BLaER1 (cell line): ENCODE measurements around the gene COMTD1.

Experiments used
- H3K27ac ChIP-seq: shearing (Covaris generic); formaldehyde crosslinking; 2 replicates; pipeline ENCODE4 v1.8.1; 2022
- H3K27me3 ChIP-seq: shearing (Covaris generic); formaldehyde crosslinking; 2 replicates; pipeline ENCODE4 v1.8.1; 2022
- H3K36me3 ChIP-seq: shearing (Covaris generic); formaldehyde crosslinking; 2 replicates; pipeline ENCODE4 v1.8.1; 2022
- H3K4me1 ChIP-seq: shearing (Covaris generic); formaldehyde crosslinking; 2 replicates; pipeline ENCODE4 v1.8.1; 2022
- H3K4me2 ChIP-seq: shearing (Covaris generic); formaldehyde crosslinking; 2 replicates; pipeline ENCODE4 v1.8.1; 2022
- H3K4me3 ChIP-seq: shearing (Covaris generic); formaldehyde crosslinking; 2 replicates; pipeline ENCODE4 v1.8.1; 2022
- H3K9ac ChIP-seq: shearing (Covaris generic); formaldehyde crosslinking; 2 replicates; pipeline ENCODE4 v1.8.1; 2022
- H3K9me3 ChIP-seq: shearing (Covaris generic); formaldehyde crosslinking; 2 replicates; pipeline ENCODE4 v1.8.1; 2022
- H4K20me1 ChIP-seq: shearing (Covaris generic); formaldehyde crosslinking; 2 replicates; pipeline ENCODE4 v1.8.1; 2022
- Cebpa-rat ChIP-seq: shearing (Covaris generic); IDR thresholded peaks from 2 replicates; pipeline ENCODE4 v1.8.1; 2022

The COMTD1 gene

DNA sequence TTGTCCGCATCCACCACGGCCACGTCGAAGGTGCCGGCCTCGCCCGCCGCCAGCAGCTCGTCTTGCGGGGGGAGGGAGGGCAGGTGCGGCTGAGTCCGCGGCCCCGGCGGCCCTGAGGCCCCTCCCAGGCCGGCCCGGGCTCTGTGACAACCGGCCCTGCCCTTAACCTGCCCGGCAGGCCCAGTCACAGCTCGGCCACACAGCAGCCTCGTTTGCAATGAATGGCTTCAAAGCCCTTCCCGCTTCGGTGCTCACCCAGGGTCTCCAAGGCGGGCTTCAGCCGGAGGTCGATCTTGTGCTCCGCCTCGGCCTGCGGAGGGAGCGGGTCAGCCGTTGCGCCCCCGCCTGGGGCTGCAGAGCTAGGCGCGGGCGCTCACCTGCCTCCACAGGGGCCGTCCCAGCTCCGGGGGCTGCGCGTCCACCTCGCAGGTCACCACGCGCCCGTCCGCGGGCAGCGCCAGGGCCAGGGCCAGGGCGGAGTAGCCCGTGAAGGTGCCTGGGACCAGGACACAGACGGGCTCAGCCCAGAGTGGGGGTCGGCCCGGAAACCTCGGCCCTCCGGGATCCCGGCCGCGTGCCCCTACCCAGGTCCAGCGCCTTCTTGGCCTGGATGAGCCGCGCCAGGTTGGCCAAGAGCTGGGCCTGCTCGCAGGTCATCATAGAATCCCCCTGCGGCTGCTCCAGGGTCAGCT is 928 bp downstream of the COMTD1 start:
- H3K4me2 ChIP-seq, result peak overlapping the region; percentile 100
- no peak for TF ChIP-seq Cebpa-rat
- peak overlapping the region; percentile 82 for H3K4me3 ChIP-seq
- peaks cover 39% of the 10 kb centered on the region for H4K20me1 ChIP-seq
- H3K9me3 ChIP-seq, result no peaks in the 10 kb centered on the region
- peak overlapping the region; percentile 82 for H3K9ac ChIP-seq
- H3K36me3 ChIP-seq, result peaks cover 35% of the 10 kb centered on the region
- H3K27me3 ChIP-seq, result no peaks in the 10 kb centered on the region
- H3K4me1 ChIP-seq, result peaks cover 30% of the 10 kb centered on the region
- H3K27ac ChIP-seq, result peak overlapping the region; percentile 76

DNA sequence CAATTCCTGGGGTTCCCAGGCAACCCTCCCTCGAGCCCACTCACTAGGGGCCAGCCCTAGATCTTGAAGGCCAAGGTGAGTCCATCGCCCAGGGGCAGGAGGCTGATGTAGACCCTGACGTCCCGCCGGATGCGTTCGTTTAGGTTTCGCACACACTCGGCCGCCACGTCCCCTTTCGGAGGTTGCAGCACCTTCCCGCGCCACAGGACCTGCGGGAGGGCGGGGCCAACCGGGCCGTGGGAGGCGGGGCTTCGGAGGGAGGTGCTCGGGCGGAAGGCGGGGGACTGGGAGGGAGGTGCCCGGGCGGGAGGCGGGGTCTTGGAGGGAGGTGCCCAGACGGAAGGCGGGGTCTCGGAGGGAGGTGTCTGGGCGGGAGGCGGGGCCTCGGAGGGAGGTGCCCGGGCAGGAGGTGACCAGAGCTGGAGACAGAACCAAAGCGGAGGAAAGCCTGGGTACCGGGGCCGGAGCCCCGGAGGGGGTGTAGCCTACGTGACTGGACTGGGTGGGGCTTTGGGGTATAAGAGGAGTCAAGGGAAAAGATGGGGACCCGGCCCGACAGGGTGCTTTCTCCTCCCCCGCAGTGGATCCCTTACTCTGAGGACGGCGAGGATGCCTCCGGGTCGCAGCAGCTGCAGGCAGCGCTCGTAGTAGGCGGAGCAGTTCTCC is 1.6 kb downstream of the COMTD1 start:
- peak overlapping the region; percentile 82 for H3K9ac ChIP-seq
- H3K27ac ChIP-seq, result peak overlapping the region; percentile 76
- no peaks in the 10 kb centered on the region for H3K9me3 ChIP-seq
- TF ChIP-seq Cebpa-rat, result no peak
- H3K27me3 ChIP-seq, result no peaks in the 10 kb centered on the region
- peaks cover 30% of the 10 kb centered on the region for H3K4me1 ChIP-seq
- peak overlapping the region; percentile 100 for H3K4me2 ChIP-seq
- peaks cover 46% of the 10 kb centered on the region for H4K20me1 ChIP-seq
- H3K36me3 ChIP-seq, result peaks cover 42% of the 10 kb centered on the region
- H3K4me3 ChIP-seq, result peak overlapping the region; percentile 82

DNA sequence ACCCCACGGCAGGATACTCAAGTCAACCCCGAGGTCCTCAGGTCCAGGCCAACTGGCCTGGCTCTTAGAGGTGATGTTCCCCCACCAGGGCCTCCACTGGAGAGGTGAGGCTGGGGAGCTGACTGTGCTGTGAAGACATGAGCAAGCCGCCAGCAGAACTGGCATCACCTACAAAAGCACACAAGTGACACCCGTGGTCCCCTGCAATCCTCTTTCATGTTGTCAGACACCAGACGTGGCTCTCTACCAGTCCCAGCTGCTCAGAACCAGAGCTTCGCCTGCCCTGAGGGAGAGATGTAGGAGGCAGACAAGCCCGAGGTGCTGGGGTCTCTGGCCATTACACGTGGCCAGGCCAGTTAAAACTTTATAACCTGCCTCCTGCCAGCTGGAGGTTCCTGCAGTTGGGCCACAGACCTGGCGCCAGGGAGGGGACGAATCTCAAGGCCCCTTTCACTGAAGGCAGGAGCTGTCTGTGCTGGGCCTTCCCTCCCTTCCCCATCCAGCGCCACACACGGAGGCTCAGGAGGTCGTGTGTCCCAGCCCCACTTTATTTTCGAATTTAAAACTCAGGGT is 2.2 kb downstream of the COMTD1 start:
- peak overlapping the region; percentile 82 for H3K4me3 ChIP-seq
- H3K27ac ChIP-seq, result peak overlapping the region; percentile 68
- no peaks in the 10 kb centered on the region for H3K27me3 ChIP-seq
- H3K4me2 ChIP-seq, result peak overlapping the region; percentile 100
- H3K36me3 ChIP-seq, result peaks cover 48% of the 10 kb centered on the region
- no peak for TF ChIP-seq Cebpa-rat
- H3K4me1 ChIP-seq, result peaks cover 30% of the 10 kb centered on the region
- H4K20me1 ChIP-seq, result peaks cover 52% of the 10 kb centered on the region
- H3K9me3 ChIP-seq, result no peaks in the 10 kb centered on the region
- peak overlapping the region; percentile 72; the same call in 1 of the 2 replicates for H3K9ac ChIP-seq

DNA sequence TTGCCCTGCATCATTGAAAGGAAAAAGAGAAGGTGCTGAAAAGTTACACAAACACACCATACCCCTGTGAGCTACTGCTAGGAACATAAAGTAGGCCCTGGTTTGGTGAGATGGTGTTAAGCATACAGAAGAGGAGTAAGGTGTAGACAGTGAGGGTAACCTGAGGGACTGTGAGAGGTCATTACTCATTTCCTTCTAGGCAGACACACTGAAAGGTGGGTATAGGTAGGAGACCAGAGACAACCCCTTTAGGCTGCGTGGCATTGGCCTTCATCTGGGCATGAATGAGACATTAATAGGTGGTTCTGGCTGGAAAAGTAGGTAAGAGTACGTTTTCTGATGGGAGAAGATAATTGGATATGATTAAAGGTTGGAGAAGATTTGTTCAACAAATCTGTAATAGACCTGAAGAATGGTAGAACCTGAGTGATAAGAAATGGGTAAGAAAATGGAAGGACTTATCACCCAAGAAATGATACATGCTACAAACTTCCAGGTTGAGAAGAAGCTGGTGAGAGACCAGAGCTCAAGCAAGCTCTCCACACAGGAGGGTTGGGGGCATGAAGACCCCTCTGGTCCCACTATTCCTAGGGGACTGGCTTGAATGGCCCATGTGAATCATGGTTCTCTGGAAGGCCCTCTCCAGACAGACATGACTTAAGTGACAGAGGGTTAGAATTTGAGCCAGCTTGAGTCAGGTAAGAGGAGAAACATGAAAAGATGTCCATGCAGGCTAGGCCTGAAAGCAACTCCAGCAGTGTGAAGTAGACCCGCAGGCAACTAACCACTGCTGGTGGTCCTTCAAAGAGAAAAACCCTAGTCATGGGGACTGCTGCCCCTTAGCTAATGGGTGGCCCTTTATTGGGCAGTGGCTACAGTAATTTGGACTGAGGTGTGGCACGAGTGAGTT is 3.8 kb downstream of the COMTD1 start:
- peaks cover 30% of the 10 kb centered on the region for H3K4me1 ChIP-seq
- no peak for TF ChIP-seq Cebpa-rat
- no peak overlapping the region for H3K4me3 ChIP-seq
- no peaks in the 10 kb centered on the region for H3K9me3 ChIP-seq
- no peak overlapping the region for H3K9ac ChIP-seq
- H3K4me2 ChIP-seq, result no peak overlapping the region
- H3K27me3 ChIP-seq, result no peaks in the 10 kb centered on the region
- H3K36me3 ChIP-seq, result peaks cover 64% of the 10 kb centered on the region
- H4K20me1 ChIP-seq, result peaks cover 68% of the 10 kb centered on the region
- H3K27ac ChIP-seq, result no peak overlapping the region

DNA sequence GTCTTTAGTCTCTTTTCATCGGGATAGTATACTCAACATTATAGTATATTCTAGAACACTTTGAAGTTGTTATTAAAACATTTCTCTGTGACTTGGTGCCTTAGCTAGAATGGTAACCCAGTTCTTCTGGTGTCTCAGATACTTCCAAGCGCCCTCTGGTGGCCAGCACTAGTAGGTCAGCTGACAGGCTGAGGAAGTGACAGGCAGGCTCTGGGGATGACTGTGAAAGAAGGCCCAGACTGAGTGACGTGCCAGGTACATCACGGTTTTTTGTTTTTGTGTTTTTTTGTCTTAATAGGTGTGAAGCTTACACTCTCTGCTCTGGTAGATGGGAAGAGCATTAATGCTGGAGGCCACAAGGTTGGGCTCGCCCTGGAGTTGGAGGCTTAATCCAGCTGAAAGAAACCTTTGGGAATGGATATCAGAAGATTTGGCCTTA is 5.1 kb downstream of the COMTD1 start:
- TF ChIP-seq Cebpa-rat, result no peak
- peaks cover 77% of the 10 kb centered on the region for H3K36me3 ChIP-seq
- no peak overlapping the region for H3K27ac ChIP-seq
- H3K27me3 ChIP-seq, result no peaks in the 10 kb centered on the region
- H3K4me3 ChIP-seq, result no peak overlapping the region
- H3K9ac ChIP-seq, result no peak overlapping the region
- peaks cover 22% of the 10 kb centered on the region for H3K4me1 ChIP-seq
- H3K4me2 ChIP-seq, result no peak overlapping the region
- H4K20me1 ChIP-seq, result peaks cover 81% of the 10 kb centered on the region
- no peaks in the 10 kb centered on the region for H3K9me3 ChIP-seq

DNA sequence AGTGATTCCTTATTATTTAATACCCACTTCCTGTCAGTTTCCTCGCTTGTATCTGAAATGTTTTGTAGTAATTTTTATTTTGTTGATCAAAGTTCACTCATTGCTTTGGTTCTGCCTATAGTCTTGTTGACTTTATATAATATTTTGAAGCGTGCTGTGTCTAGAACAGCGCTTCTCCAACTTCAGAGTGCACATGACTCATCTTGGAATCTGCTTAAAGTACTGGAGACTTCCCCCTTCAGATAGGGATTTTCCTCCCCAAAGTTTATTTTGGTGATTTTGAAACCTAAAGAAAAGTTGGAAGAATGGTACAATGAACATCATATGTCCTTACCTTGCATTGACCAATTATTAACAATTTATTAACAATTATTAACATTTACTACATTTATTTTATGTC is 5.8 kb downstream of the COMTD1 start:
- Histone ChIP-seq H3K27ac (no peak overlapping the region), H3K36me3 (peaks cover 83% of the 10 kb centered on the region), H3K9ac (no peak overlapping the region), H3K9me3 (no peaks in the 10 kb centered on the region), H4K20me1 (peaks cover 87% of the 10 kb centered on the region), H3K27me3 (no peaks in the 10 kb centered on the region), H3K4me2 (no peak overlapping the region), H3K4me1 (peaks cover 19% of the 10 kb centered on the region), H3K4me3 (no peak overlapping the region)
- no peak for TF ChIP-seq Cebpa-rat

DNA sequence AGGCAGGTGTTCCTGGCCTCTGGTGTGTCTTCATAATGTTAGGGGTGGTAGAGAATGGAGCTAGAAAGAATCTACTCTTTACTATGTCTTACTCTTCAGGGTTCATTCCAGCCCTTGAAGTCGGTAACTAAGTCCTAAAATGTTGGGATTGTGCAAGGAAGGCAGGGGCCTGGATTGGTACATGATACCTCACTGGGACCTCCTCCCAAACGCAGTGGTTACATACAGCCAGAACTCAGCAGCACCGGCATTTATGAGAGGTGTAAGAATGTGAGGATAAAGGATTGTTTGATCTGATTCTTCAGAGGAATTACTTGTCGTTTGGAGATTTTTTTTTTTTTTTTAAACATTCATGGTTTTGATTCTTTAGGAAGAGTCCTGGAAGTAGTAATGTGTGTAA is 6.9 kb downstream of the COMTD1 start:
- H3K4me1 ChIP-seq, result peaks cover 11% of the 10 kb centered on the region
- H3K4me2 ChIP-seq, result no peak overlapping the region
- no peak overlapping the region for H3K27ac ChIP-seq
- TF ChIP-seq Cebpa-rat, result no peak
- no peak overlapping the region for H3K9ac ChIP-seq
- H4K20me1 ChIP-seq, result peaks cover 98% of the 10 kb centered on the region
- H3K4me3 ChIP-seq, result no peak overlapping the region
- peaks cover 95% of the 10 kb centered on the region for H3K36me3 ChIP-seq
- H3K27me3 ChIP-seq, result no peaks in the 10 kb centered on the region
- no peaks in the 10 kb centered on the region for H3K9me3 ChIP-seq

DNA sequence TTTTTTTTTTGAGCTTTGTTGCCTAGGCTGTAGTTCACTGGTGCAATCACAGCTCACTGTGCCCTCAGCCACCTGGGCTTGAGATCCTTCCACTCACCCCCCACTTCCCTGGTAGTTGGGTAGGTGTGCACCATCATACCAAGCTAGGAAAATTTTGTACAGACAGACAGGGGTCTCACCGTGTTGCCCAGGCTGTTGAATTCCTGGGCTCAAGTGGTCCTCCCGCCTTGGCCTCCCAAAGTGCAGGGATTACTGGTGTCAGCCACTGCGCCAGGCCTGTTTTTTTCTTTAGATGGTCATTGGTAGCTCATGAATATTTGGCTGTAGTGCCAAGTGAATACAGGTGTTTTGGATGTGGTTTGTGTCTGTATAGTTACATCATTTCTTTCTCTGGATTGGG is 7.5 kb downstream of the COMTD1 start:
- Histone ChIP-seq H3K4me3 (no peak overlapping the region), H3K4me1 (peaks cover 6% of the 10 kb centered on the region), H3K9ac (no peak overlapping the region), H3K27ac (no peak overlapping the region), H3K27me3 (no peaks in the 10 kb centered on the region), H3K4me2 (no peak overlapping the region), H4K20me1 (peaks cover 98% of the 10 kb centered on the region), H3K36me3 (peaks cover 98% of the 10 kb centered on the region), H3K9me3 (no peaks in the 10 kb centered on the region)
- TF ChIP-seq Cebpa-rat, result no peak

DNA sequence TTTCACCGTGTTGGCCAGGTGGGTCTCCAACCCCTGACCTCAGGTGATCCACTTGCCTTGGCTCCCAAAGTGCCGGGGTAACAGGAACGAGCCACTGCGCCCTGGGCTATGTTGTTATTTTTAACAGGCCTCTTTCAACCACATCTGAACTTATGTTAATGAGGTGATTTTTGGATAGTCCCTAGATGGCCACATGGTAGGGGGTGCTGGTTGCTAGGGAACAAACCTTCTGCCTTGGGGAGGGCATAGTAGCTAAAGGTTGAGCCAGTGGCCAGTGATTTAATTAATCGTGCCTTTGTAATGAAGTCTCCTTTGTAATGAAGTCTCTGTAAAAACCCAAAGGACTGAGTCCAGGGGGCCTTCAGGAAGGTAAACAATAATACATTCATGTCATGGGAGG is 9.1 kb downstream of the COMTD1 start:
- Histone ChIP-seq H4K20me1 (peaks cover 99% of the 10 kb centered on the region), H3K4me1 (no peaks in the 10 kb centered on the region), H3K9ac (no peak overlapping the region), H3K27ac (no peak overlapping the region), H3K4me2 (no peak overlapping the region), H3K27me3 (no peaks in the 10 kb centered on the region), H3K4me3 (no peak overlapping the region), H3K36me3 (peaks cover 98% of the 10 kb centered on the region), H3K9me3 (no peaks in the 10 kb centered on the region)
- no peak for TF ChIP-seq Cebpa-rat
